Osteoblast (primary cell): ENCODE results near the gene EXOC3. TPM values are rescaled to one million over a fixed set of nuclear protein-coding genes. Genes with fewer than 3 reads are reported as not detected.
"Not testable (repeated sequence)": the region's sequence is repeated elsewhere in the genome, so short reads cannot be mapped to it uniquely, and the experiment has no call there.

Experiments
- DNase-seq: peaks from one replicate; pipeline ENCODE4 v3.0.0; 2011; ENCODE audit warnings: low spot score, mixed read lengths; ENCODE audit not compliant: insufficient read length; ENCODE audit errors: missing footprints
- H2AFZ ChIP-seq: 2 replicates; pipeline ENCODE4 v1.6.0; 2011; ENCODE audit warnings: mild to moderate bottlenecking, low read length
- H3K27ac ChIP-seq: 2 replicates; pipeline ENCODE4 v1.5.1; 2011; ENCODE audit warnings: mild to moderate bottlenecking, low read depth, low read length, moderate library complexity
- H3K27me3 ChIP-seq: 2 replicates; pipeline ENCODE4 v1.6.0; 2012; ENCODE audit warnings: mild to moderate bottlenecking, control low read depth, inconsistent platforms, low read length, moderate library complexity; ENCODE audit not compliant: insufficient read depth
- H3K36me3 ChIP-seq: 2 replicates; pipeline ENCODE4 v1.5.1; 2011; ENCODE audit warnings: mild to moderate bottlenecking, low read length, control low read depth, moderate library complexity; ENCODE audit not compliant: insufficient read depth
- H3K4me1 ChIP-seq: 2 replicates; pipeline ENCODE4 v1.5.1; 2011; ENCODE audit warnings: mild to moderate bottlenecking, low read length, control low read depth, moderate library complexity; ENCODE audit not compliant: insufficient read depth
- H3K4me2 ChIP-seq: 2 replicates; pipeline ENCODE4 v1.6.0; 2011; ENCODE audit warnings: mild to moderate bottlenecking, low read length; ENCODE audit not compliant: insufficient read depth
- H3K4me3 ChIP-seq: fragments of 200-600 bp; sonication (generic); 3 replicates; pipeline ENCODE4 v1.5.1; 2012; ENCODE audit warnings: mild to moderate bottlenecking, low read length, inconsistent platforms; ENCODE audit not compliant: insufficient read depth
- H3K79me2 ChIP-seq: 2 replicates; pipeline ENCODE4 v1.6.0; 2012; ENCODE audit warnings: mild to moderate bottlenecking, low read length, control low read depth, inconsistent platforms; ENCODE audit not compliant: insufficient read depth
- H3K9me3 ChIP-seq: 2 replicates; pipeline ENCODE4 v1.5.1; 2011; ENCODE audit warnings: low read depth, low read length, control low read depth
- H4K20me1 ChIP-seq: 2 replicates; pipeline ENCODE4 v1.6.0; 2012; ENCODE audit warnings: mild to moderate bottlenecking, low read length, control low read depth; ENCODE audit not compliant: insufficient read depth
- CTCF ChIP-seq: IDR thresholded peaks from 2 replicates; pipeline ENCODE4 v1.5.1; 2011; ENCODE audit warnings: mild to moderate bottlenecking, low read depth, low read length, moderate library complexity; ENCODE audit errors: extremely low read depth
- total RNA-seq: library from RNA; depleted of rRNA; stranded (reverse); fragments of >200 nt; gene quantifications from 2 replicates; pipeline ENCODE4 v1.2.3, GENCODE V29; 2012

Gene EXOC3
- total RNA-seq, 1 donor, result 49.2 TPM

GRCh38 chr5:504326-505154, 61.6 kb downstream of the EXOC3 start:
- no peaks in the 10 kb centered on the region for H3K9me3 ChIP-seq

GRCh38 chr5:505951-506525, 63.1 kb downstream of the EXOC3 start:
- H3K79me2 ChIP-seq, result no peaks in the 10 kb centered on the region

More at GRCh38 chr5:504326-505154, 61.6 kb downstream of the EXOC3 start:
- H3K27me3 ChIP-seq, result peaks cover 37% of the 10 kb centered on the region
- no peak for TF ChIP-seq CTCF
- DNase-seq, result no peak
- no peaks in the 10 kb centered on the region for H3K36me3 ChIP-seq
- no peak overlapping the region for H2AFZ ChIP-seq
- H3K4me3 ChIP-seq, result no peak overlapping the region
- no peaks in the 10 kb centered on the region for H3K79me2 ChIP-seq
- H3K27ac ChIP-seq, result no peak overlapping the region
- peaks cover 11% of the 10 kb centered on the region for H3K4me1 ChIP-seq
- H4K20me1 ChIP-seq, result no peaks in the 10 kb centered on the region
- H3K4me2 ChIP-seq, result no peak overlapping the region

GRCh38 chr5:507986-508575, 65.1 kb downstream of the EXOC3 start:
- not testable (repeated sequence) for H3K36me3 ChIP-seq, H3K4me3 ChIP-seq, H3K27ac ChIP-seq, H2AFZ ChIP-seq, H3K79me2 ChIP-seq, H3K4me2 ChIP-seq, H4K20me1 ChIP-seq, H3K9me3 ChIP-seq, H3K4me1 ChIP-seq, DNase-seq
- H3K27me3 ChIP-seq, result peaks cover 32% of the 10 kb centered on the region

More at GRCh38 chr5:505951-506525, 63.1 kb downstream of the EXOC3 start:
- Histone ChIP-seq H3K9me3 (no peaks in the 10 kb centered on the region), H3K4me3 (no peak overlapping the region), H3K36me3 (no peaks in the 10 kb centered on the region), H4K20me1 (no peaks in the 10 kb centered on the region), H3K27ac (no peak overlapping the region), H3K4me2 (no peak overlapping the region), H2AFZ (no peak overlapping the region), H3K27me3 (peaks cover 41% of the 10 kb centered on the region), H3K4me1 (peaks cover 11% of the 10 kb centered on the region)
- no peak for TF ChIP-seq CTCF
- DNase-seq, result no peak

- H4K20me1 ChIP-seq, result no peaks in the 10 kb centered on the region
- TF ChIP-seq CTCF, result no peak
- DNase-seq, result no peak
Measured at GRCh38 chr5:509611-510185, 66.7 kb downstream of the EXOC3 start.

More at GRCh38 chr5:509611-510185, 66.7 kb downstream of the EXOC3 start:
- Histone ChIP-seq H3K79me2 (no peaks in the 10 kb centered on the region), H3K4me2 (no peak overlapping the region), H3K36me3 (no peaks in the 10 kb centered on the region), H3K4me1 (no peaks in the 10 kb centered on the region), H3K4me3 (no peak overlapping the region), H2AFZ (no peak overlapping the region), H3K27ac (no peak overlapping the region), H3K27me3 (peaks cover 23% of the 10 kb centered on the region), H3K9me3 (no peaks in the 10 kb centered on the region)
